Peyer's patch (tissue), 4 donors: Measurements from ENCODE around the gene C3orf20. TPM values are rescaled to one million over a fixed set of nuclear protein-coding genes. Genes with fewer than 3 reads are reported as not detected.

Experiments used
- DNase-seq, 3 donors: peaks; one replicate each; pipeline ENCODE4 v3.0.0-alpha.2; 2017 to 2019
- H3K27ac ChIP-seq, 4 donors: fragments of 200-600 bp; sonication (generic); one replicate each; pipeline ENCODE4 v1.5.1; 2016 to 2019
- H3K27me3 ChIP-seq, 2 donors: fragments of 200-600 bp; sonication (generic); one replicate each; pipeline ENCODE4 v1.5.1; 2019
- H3K36me3 ChIP-seq, 3 donors: fragments of 200-600 bp; sonication (generic); one replicate each; pipeline ENCODE4 v1.5.1; 2016 to 2019
- H3K4me1 ChIP-seq, 4 donors: fragments of 200-600 bp; sonication (generic); one replicate each; pipeline ENCODE4 v1.5.1; 2016 to 2019
- H3K4me3 ChIP-seq, 4 donors: fragments of 200-600 bp; sonication (generic); 1 replicate in 3 of 4; 2 replicates in 1 of 4; pipeline ENCODE4 v1.5.1; 2016 to 2019; ENCODE audit warnings: mild to moderate bottlenecking in 1 of 4
- H3K9me3 ChIP-seq, 4 donors: fragments of 200-600 bp; sonication (generic); one replicate each; pipeline ENCODE4 v1.5.1; 2016 to 2019; ENCODE audit warnings: mild to moderate bottlenecking in 1 of 4
- POLR2A ChIP-seq, 2 donors: fragments of 450-650 bp; IDR thresholded peaks; one replicate each; pipeline ENCODE4 v1.5.1; 2017; ENCODE audit warnings: antibody characterized with exemption in 2 of 2, mild to moderate bottlenecking in 2 of 2, moderate library complexity in 2 of 2
- total RNA-seq, 4 donors: library from RNA; depleted of rRNA; stranded (reverse); fragments of >200 nt; gene quantifications; one replicate each; pipeline ENCODE4 v1.1.0, GENCODE V29; 2016
- TF ChIP-seq, protein P1 (sequence below), 6 experiments: fragments of 450-650 bp in 4 of 6; fragments of 200-600 bp in 2 of 6; sonication (generic) in 1 of 6; IDR thresholded peaks; one replicate each; pipeline ENCODE4 v1.5.1; 2017 to 2019; ENCODE audit warnings: antibody characterized with exemption in 6 of 6, mild to moderate bottlenecking in 3 of 6, moderate library complexity in 1 of 6

Gene C3orf20
- total RNA-seq, 4 donors from 2014 or later, result not detected

DNA sequence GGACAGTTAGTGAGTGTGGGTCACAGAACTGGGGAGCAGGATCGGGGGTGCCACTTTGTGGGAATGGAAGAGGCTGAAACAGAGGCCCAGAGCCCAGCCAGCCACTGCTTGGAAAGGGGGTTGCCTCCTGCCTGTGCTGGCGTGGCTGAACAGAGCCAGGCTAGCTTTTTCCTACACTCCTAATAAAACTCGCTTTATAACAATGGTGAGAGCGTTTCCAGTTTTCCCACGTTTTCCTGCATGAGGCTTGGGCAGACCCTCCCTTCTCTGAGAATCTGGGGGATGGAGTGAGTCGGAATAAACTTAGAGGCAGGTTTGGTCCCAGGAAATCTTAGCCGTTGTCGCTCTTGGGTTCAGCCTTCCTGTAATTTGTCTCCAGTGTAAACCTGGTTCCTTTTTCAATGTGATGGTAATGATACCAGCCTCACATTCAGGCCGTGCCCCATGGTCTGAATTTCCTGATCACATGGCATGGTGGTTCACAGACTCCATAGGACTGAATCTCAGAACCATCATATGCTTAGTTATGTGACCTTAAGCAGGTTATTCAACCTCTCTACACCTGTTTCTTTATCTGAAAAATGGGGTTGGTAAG is 137.4 kb downstream of the C3orf20 start:
- H3K4me3 ChIP-seq, result peak overlapping the region in 2 of 4 donors; percentile 29 to 58
- no peaks in the 10 kb centered on the region for H3K36me3 ChIP-seq
- TF ChIP-seq, protein P1, sequence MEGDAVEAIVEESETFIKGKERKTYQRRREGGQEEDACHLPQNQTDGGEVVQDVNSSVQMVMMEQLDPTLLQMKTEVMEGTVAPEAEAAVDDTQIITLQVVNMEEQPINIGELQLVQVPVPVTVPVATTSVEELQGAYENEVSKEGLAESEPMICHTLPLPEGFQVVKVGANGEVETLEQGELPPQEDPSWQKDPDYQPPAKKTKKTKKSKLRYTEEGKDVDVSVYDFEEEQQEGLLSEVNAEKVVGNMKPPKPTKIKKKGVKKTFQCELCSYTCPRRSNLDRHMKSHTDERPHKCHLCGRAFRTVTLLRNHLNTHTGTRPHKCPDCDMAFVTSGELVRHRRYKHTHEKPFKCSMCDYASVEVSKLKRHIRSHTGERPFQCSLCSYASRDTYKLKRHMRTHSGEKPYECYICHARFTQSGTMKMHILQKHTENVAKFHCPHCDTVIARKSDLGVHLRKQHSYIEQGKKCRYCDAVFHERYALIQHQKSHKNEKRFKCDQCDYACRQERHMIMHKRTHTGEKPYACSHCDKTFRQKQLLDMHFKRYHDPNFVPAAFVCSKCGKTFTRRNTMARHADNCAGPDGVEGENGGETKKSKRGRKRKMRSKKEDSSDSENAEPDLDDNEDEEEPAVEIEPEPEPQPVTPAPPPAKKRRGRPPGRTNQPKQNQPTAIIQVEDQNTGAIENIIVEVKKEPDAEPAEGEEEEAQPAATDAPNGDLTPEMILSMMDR (IDR thresholded peaks at IDR 0.05), result no peak
- no peak for TF ChIP-seq POLR2A (IDR thresholded peaks at IDR 0.05)
- H3K9me3 ChIP-seq, result no peaks in the 10 kb centered on the region
- H3K27me3 ChIP-seq, result no peaks in the 10 kb centered on the region
- H3K4me1 ChIP-seq, result peaks cover 0 to 7% (median 0%) of the 10 kb centered on the region in 4 donors
- peak overlapping the region in 2 of 4 donors; percentile 17 to 81 for H3K27ac ChIP-seq
- peak in 1 of 3 donors; percentile 31 for DNase-seq

DNA sequence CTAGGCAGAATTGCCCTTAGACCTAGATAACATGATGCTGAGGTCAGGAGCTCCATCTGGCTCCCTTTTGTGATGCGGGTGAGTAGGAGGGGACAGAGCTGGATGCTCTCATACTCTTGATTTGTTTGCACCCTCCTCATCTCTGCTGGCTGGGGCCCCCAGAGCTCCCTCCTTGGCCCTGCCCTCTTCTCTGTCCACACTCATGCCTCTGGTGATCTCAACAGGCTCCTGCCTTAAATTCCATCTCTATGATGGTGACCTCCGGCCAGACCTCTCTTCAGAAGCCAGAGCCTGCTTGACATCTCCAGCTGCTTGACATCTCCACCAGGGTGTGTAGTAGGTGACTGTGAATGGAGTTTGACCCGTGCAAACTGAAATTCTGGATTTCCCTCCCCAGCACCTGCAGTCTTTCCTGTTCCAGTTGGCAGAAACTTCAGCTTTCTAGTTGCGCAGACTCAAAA is 139.5 kb downstream of the C3orf20 start:
- Histone ChIP-seq H3K9me3 (no peaks in the 10 kb centered on the region), H3K27ac (no peak overlapping the region), H3K4me1 (peaks cover 0 to 7% (median 0%) of the 10 kb centered on the region in 4 donors), H3K36me3 (no peaks in the 10 kb centered on the region), H3K27me3 (no peaks in the 10 kb centered on the region), H3K4me3 (no peak overlapping the region)
- TF ChIP-seq POLR2A (IDR thresholded peaks at IDR 0.05), result no peak
- TF ChIP-seq, protein P1 (IDR thresholded peaks at IDR 0.05), result peak in 3 of 6 experiments; percentile 11 to 31 (median 18)
- peak in 1 of 3 donors; percentile 45 for DNase-seq

DNA sequence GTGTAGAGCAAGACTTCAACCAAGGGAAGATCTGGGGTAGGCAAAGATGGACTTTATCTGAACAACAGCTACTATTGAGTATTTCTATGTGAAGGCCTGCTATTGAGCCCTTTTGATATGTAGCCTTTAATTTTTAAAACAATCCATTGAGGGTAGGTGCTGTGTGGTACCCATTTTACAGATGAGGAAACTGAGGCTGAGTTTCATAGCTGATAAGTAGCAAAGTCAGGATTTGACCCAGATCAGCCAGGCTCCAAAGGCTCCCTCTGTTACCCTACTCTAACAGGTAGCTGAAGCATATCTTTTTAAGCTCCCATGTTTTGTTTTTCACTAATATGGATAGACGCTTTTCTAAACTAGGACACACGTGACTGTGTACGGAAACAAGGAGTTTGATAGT is 141.4 kb downstream of the C3orf20 start:
- Histone ChIP-seq H3K27me3 (no peaks in the 10 kb centered on the region), H3K36me3 (peaks cover 0 to 13% (median 0%) of the 10 kb centered on the region in 3 donors), H3K4me3 (no peak overlapping the region), H3K27ac (no peak overlapping the region), H3K4me1 (no peaks in the 10 kb centered on the region), H3K9me3 (no peaks in the 10 kb centered on the region)
- TF ChIP-seq POLR2A (IDR thresholded peaks at IDR 0.05), result no peak
- TF ChIP-seq, protein P1 (IDR thresholded peaks at IDR 0.05), result no peak
- DNase-seq, result no peak

DNA sequence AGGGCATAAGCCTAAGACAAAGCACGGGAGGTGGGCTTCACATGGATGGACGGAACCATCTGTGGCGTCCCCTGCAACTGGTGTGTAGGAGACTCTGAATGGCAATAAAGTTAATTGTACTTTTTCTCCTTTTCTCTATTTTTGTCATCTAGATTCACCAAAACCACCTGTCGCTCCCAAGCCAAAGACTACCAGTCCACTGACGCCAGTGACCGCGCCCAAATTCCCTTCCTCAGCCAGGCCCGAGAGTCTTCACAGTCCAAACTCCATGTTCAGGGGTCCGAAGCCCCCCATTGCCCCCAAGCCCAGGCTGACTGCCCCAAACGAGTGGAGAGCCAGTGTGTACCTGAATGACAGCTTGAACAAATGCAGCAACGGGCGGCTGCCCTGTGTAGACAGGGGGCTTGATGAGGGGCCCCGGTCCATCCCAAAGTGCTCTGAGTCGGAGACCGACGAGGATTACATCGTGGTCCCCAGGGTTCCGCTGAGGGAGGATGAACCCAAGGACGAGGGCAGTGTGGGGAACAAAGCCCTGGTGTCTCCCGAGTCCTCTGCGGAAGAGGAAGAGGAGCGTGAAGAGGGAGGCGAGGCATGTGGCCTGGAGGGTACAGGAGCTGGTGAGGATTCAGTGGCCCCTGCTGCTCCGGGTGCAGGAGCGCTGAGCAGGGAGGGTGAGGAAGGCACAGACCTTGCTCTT is 144.0 kb downstream of the C3orf20 start, which contains the start of gene FGD5:
TSS of gene FGD5 (plus strand) at position 159 of the 697 bp plus-strand sequence. CDS start at position 269, 110 bp downstream.
- H3K4me3 ChIP-seq, result no peak within 1 kb of the TSS
- no peak for DNase-seq
- H3K9me3 ChIP-seq, result no peaks in the 10 kb centered on the region
- TF ChIP-seq, protein P1 (IDR thresholded peaks at IDR 0.05), result no peak
- no peak for TF ChIP-seq POLR2A (IDR thresholded peaks at IDR 0.05)
- no peaks in the 10 kb centered on the region for H3K27me3 ChIP-seq
- no peaks in the 10 kb centered on the region for H3K4me1 ChIP-seq
- H3K36me3 ChIP-seq, result peaks cover 0 to 13% (median 0%) of the 10 kb centered on the region in 3 donors
- H3K27ac ChIP-seq, result no peak within 1 kb of the TSS

DNA sequence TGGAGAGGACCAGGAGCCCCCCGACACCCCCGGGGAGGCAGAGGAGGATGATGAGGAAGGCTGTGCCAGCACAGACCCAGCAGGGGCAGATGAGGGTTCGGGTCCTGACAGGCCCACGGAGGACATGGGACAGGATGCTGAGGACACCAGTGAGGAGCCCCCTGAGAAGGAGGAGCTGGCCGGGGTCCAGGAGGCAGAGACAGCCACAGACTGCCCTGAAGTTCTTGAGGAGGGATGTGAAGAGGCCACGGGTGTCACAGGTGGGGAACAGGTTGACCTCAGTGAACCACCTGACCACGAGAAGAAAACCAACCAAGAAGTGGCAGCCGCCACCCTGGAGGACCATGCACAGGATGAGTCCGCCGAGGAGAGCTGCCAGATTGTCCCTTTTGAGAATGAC is 144.7 kb downstream of the C3orf20 start:
- H3K4me3 ChIP-seq, result no peak overlapping the region
- peaks cover 0 to 13% (median 0%) of the 10 kb centered on the region in 3 donors for H3K36me3 ChIP-seq
- H3K27me3 ChIP-seq, result no peaks in the 10 kb centered on the region
- no peaks in the 10 kb centered on the region for H3K4me1 ChIP-seq
- H3K27ac ChIP-seq, result no peak overlapping the region
- no peaks in the 10 kb centered on the region for H3K9me3 ChIP-seq
- DNase-seq, result no peak
- TF ChIP-seq, protein P1 (IDR thresholded peaks at IDR 0.05), result no peak
- no peak for TF ChIP-seq POLR2A (IDR thresholded peaks at IDR 0.05)
